ENCODE data around the gene ABCA13. TPM values are rescaled to one million over a fixed set of nuclear protein-coding genes. Genes with fewer than 3 reads are reported as not detected.

Gene ABCA13
- total and polyA plus RNA-seq, 3 experiments from 2014 or later = not detected

DNA sequence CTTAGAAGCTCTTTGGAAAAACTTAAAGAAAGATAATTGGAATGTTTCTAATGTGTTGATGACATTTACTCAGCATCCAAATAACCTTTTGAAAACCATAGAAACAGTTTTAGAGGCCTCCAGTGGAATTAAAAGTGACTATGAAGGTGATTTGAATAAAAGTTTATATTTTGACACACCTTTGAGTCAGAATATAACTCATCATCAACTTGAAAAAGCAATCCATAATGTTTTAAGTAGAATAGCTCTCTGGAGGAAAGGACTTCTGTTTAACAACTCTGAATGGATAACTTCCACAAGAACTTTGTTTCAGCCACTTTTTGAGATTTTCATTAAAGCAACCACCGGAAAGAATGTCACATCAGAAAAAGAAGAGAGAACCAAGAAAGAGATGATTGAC is 108.2 kb downstream of the ABCA13 start:
- H3K27ac ChIP-seq (ENCODE audit: low read depth, low read length) = no peak overlapping the region
- Mint-ChIP-seq H3K9me3 (peaks cover 0 to 6% (median 0%) of the 10 kb centered on the region in 5 donors), H3K4me3 (no peak overlapping the region), H3K27ac (no peak overlapping the region), H3K27me3 (peaks cover 7 to 15% of the 10 kb centered on the region in 2 donors), H3K4me1 (no peaks in the 10 kb centered on the region), H3K36me3 (no peaks in the 10 kb centered on the region)
- H3K4me1 ChIP-seq (ENCODE audit: insufficient read depth, low read length) = no peaks in the 10 kb centered on the region
- H3K27me3 ChIP-seq (ENCODE audit: insufficient read depth, low read length, poor library complexity, severe bottlenecking) = no peaks in the 10 kb centered on the region
- H3K36me3 ChIP-seq (ENCODE audit: insufficient read depth, low read length) = no peaks in the 10 kb centered on the region
- DNase-seq = no peak
- H3K9me3 ChIP-seq (ENCODE audit: low read length) = no peaks in the 10 kb centered on the region
- ChIA-PET CTCF (no interaction called here), POLR2A (no interaction called here)
- no peak overlapping the region for H3K4me3 ChIP-seq (ENCODE audit: low read length)

DNA sequence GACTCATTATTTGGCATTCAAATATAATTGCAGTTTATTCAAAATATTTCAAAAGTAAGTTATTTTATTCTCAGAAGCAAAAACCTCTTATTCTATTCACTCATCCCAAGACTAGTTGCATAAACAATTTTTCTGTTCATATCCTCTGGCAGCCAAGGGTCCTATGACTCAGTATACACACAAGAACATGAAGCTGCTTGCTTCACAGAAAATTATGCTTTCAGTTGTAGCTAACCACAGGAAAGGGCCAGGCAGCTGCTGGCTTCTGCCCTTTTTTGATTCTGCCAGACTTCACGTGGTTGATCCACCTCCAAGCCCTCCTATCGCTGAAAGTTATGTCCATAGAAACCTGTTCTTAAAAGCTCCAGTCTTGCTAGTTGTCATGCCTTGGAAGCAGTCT is 108.8 kb downstream of the ABCA13 start:
- Mint-ChIP-seq H3K36me3 (no peaks in the 10 kb centered on the region), H3K27ac (no peak overlapping the region), H3K9me3 (peaks cover 0 to 6% (median 0%) of the 10 kb centered on the region in 5 donors), H3K27me3 (peaks cover 9 to 17% of the 10 kb centered on the region in 2 donors), H3K4me1 (no peaks in the 10 kb centered on the region), H3K4me3 (no peak overlapping the region)
- CTCF ChIA-PET = no interaction called here
- no peak for DNase-seq
- no peak overlapping the region for H3K4me3 ChIP-seq (ENCODE audit: low read length)
- POLR2A ChIA-PET = no interaction called here
- no peaks in the 10 kb centered on the region for H3K4me1 ChIP-seq (ENCODE audit: insufficient read depth, low read length)
- no peaks in the 10 kb centered on the region for H3K36me3 ChIP-seq (ENCODE audit: insufficient read depth, low read length)
- no peaks in the 10 kb centered on the region for H3K27me3 ChIP-seq (ENCODE audit: insufficient read depth, low read length, poor library complexity, severe bottlenecking)
- no peak overlapping the region for H3K27ac ChIP-seq (ENCODE audit: low read depth, low read length)
- H3K9me3 ChIP-seq (ENCODE audit: low read length) = no peaks in the 10 kb centered on the region

DNA sequence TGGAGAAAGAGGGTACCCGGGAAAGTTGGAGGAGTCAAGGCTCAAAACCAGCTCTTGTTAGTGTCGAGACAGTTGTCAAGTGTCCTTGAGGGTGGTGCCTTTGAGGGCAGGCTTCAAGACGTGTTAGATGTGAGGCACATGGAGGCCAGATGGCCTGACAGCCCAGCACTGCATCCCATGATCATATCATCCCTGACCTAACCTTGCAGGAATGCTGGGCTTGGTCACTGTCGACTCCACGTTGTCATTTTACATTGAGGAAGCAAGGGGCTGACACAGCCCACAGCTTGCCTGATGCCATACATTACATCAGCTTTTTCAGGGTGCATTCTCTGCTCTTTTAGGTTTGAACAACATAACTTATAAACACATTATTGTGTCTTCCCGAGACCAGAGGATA is 114.1 kb downstream of the ABCA13 start:
- Mint-ChIP-seq H3K27ac (no peak overlapping the region), H3K9me3 (peaks cover 0 to 6% (median 0%) of the 10 kb centered on the region in 5 donors), H3K4me1 (no peaks in the 10 kb centered on the region), H3K4me3 (no peak overlapping the region), H3K27me3 (peaks cover 11 to 20% of the 10 kb centered on the region in 2 donors), H3K36me3 (no peaks in the 10 kb centered on the region)
- no peak for DNase-seq
- ChIA-PET POLR2A (no interaction called here), CTCF (no interaction called here)
- no peaks in the 10 kb centered on the region for H3K36me3 ChIP-seq (ENCODE audit: insufficient read depth, low read length)
- H3K9me3 ChIP-seq (ENCODE audit: low read length) = no peaks in the 10 kb centered on the region
- no peak overlapping the region for H3K27ac ChIP-seq (ENCODE audit: low read depth, low read length)
- no peaks in the 10 kb centered on the region for H3K4me1 ChIP-seq (ENCODE audit: insufficient read depth, low read length)
- H3K4me3 ChIP-seq (ENCODE audit: low read length) = no peak overlapping the region
- no peaks in the 10 kb centered on the region for H3K27me3 ChIP-seq (ENCODE audit: insufficient read depth, low read length, poor library complexity, severe bottlenecking)

DNA sequence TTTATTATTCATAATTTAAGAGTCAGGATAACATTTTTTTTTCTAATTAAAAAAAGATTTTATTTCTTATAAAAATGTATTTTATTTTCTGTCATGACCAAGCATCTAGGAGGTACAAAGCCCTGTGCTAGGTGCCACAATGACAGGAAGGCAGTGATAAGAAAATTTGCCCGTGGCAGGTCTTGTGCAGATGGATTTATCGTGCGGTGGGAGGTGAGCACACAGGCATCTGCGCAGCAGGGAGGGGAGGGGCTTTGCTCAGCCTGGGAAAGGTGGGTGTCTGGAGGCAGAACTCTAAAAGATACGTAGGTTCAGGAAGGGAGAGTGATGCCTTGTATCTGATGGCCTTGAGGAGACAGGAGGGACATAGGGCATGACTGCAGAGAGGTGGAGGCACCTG is 115.6 kb downstream of the ABCA13 start:
- no peak overlapping the region for H3K4me3 ChIP-seq (ENCODE audit: low read length)
- H3K9me3 ChIP-seq (ENCODE audit: low read length) = no peaks in the 10 kb centered on the region
- ChIA-PET CTCF (no interaction called here), POLR2A (no interaction called here)
- no peaks in the 10 kb centered on the region for H3K4me1 Mint-ChIP-seq
- no peak overlapping the region for H3K27ac Mint-ChIP-seq
- no peak overlapping the region for H3K27ac ChIP-seq (ENCODE audit: low read depth, low read length)
- no peak overlapping the region for H3K4me3 Mint-ChIP-seq
- no peaks in the 10 kb centered on the region for H3K36me3 Mint-ChIP-seq
- H3K9me3 Mint-ChIP-seq = peaks cover 0 to 4% (median 0%) of the 10 kb centered on the region in 5 donors
- peaks cover 10 to 22% of the 10 kb centered on the region in 2 donors for H3K27me3 Mint-ChIP-seq
- no peaks in the 10 kb centered on the region for H3K4me1 ChIP-seq (ENCODE audit: insufficient read depth, low read length)
- no peak for DNase-seq
- H3K27me3 ChIP-seq (ENCODE audit: insufficient read depth, low read length, poor library complexity, severe bottlenecking) = no peaks in the 10 kb centered on the region
- no peaks in the 10 kb centered on the region for H3K36me3 ChIP-seq (ENCODE audit: insufficient read depth, low read length)

GRCh38 chr7:48289656-48290055 is 118.4 kb downstream of the ABCA13 start:
- Histone ChIP-seq H3K4me1 (ENCODE audit: insufficient read depth, low read length) (no peaks in the 10 kb centered on the region), H3K27ac (ENCODE audit: low read depth, low read length) (no peak overlapping the region), H3K36me3 (ENCODE audit: insufficient read depth, low read length) (no peaks in the 10 kb centered on the region), H3K4me3 (ENCODE audit: low read length) (no peak overlapping the region), H3K27me3 (ENCODE audit: insufficient read depth, low read length, poor library complexity, severe bottlenecking) (no peaks in the 10 kb centered on the region), H3K9me3 (ENCODE audit: low read length) (no peaks in the 10 kb centered on the region)
- ChIA-PET CTCF (no interaction called here), POLR2A (no interaction called here)
- Mint-ChIP-seq H3K9me3 (no peaks in the 10 kb centered on the region), H3K27ac (no peak overlapping the region), H3K27me3 (peaks cover 12 to 17% of the 10 kb centered on the region in 2 donors), H3K4me1 (no peaks in the 10 kb centered on the region), H3K36me3 (no peaks in the 10 kb centered on the region), H3K4me3 (no peak overlapping the region)
- no peak for DNase-seq

DNA sequence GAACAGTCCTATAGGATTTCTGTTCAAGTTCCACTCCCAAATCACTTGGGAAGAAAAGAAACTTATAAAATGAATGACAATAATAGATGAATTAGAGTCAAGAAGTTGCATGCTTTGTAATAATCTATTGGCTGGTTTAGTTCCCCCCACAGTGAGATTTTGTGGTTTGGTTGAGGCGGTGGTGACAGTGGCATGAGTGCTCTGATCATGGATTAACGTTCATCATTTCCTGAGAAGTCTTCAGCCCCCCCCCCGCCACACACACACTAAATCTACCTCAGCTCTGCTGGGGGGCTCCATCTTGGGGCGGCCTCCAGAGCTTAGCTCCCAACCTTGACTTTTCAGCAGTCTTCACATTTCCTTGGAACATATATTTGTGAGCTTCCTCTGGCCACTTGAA is 121.7 kb downstream of the ABCA13 start:
- peaks cover 4 to 6% of the 10 kb centered on the region in 2 donors for H3K27me3 Mint-ChIP-seq
- Histone ChIP-seq H3K36me3 (ENCODE audit: insufficient read depth, low read length) (no peaks in the 10 kb centered on the region), H3K9me3 (ENCODE audit: low read length) (no peaks in the 10 kb centered on the region), H3K4me1 (ENCODE audit: insufficient read depth, low read length) (no peaks in the 10 kb centered on the region), H3K4me3 (ENCODE audit: low read length) (no peak overlapping the region), H3K27me3 (ENCODE audit: insufficient read depth, low read length, poor library complexity, severe bottlenecking) (no peaks in the 10 kb centered on the region), H3K27ac (ENCODE audit: low read depth, low read length) (no peak overlapping the region)
- DNase-seq = no peak
- no peak overlapping the region for H3K27ac Mint-ChIP-seq
- H3K9me3 Mint-ChIP-seq = no peaks in the 10 kb centered on the region
- H3K4me1 Mint-ChIP-seq = no peaks in the 10 kb centered on the region
- H3K4me3 Mint-ChIP-seq = no peak overlapping the region
- no peaks in the 10 kb centered on the region for H3K36me3 Mint-ChIP-seq
- ChIA-PET POLR2A (no interaction called here), CTCF (no interaction called here)

GRCh38 chr7:48295296-48295971 is 124.2 kb downstream of the ABCA13 start:
- Mint-ChIP-seq H3K27ac (no peak overlapping the region), H3K27me3 (peaks cover 4 to 6% of the 10 kb centered on the region in 2 donors), H3K4me1 (no peaks in the 10 kb centered on the region), H3K4me3 (no peak overlapping the region), H3K9me3 (no peaks in the 10 kb centered on the region), H3K36me3 (no peaks in the 10 kb centered on the region)
- no peaks in the 10 kb centered on the region for H3K36me3 ChIP-seq (ENCODE audit: insufficient read depth, low read length)
- no peaks in the 10 kb centered on the region for H3K9me3 ChIP-seq (ENCODE audit: low read length)
- H3K27ac ChIP-seq (ENCODE audit: low read depth, low read length) = no peak overlapping the region
- no peak overlapping the region for H3K4me3 ChIP-seq (ENCODE audit: low read length)
- H3K4me1 ChIP-seq (ENCODE audit: insufficient read depth, low read length) = no peaks in the 10 kb centered on the region
- POLR2A ChIA-PET = no interaction called here
- DNase-seq = no peak
- CTCF ChIA-PET = no interaction called here
- H3K27me3 ChIP-seq (ENCODE audit: insufficient read depth, low read length, poor library complexity, severe bottlenecking) = no peaks in the 10 kb centered on the region

DNA sequence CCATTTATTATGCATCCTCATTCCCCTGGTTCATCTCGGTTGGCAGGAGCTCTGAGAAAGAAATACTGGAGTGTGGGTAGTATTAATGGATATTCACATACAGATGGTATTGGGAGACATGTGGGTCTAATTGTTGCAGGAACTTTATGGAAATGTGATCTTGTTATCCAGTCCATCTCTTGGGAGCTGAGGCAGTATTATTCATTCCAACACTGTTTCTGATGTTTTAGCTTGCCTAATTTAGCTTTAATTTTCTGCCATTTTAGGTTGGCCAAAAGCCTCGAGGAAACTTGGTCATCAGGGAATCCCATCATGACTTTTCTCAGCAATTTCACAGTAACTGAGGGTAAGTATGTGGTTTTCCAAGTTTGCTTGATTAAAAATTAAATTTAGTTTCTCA is 125.7 kb downstream of the ABCA13 start:
- no peak overlapping the region for H3K27ac ChIP-seq (ENCODE audit: low read depth, low read length)
- Mint-ChIP-seq H3K4me3 (no peak overlapping the region), H3K9me3 (no peaks in the 10 kb centered on the region), H3K27ac (no peak overlapping the region), H3K36me3 (no peaks in the 10 kb centered on the region), H3K4me1 (no peaks in the 10 kb centered on the region), H3K27me3 (peaks cover 1 to 5% of the 10 kb centered on the region in 2 donors)
- DNase-seq = no peak
- H3K36me3 ChIP-seq (ENCODE audit: insufficient read depth, low read length) = no peaks in the 10 kb centered on the region
- ChIA-PET POLR2A (no interaction called here), CTCF (no interaction called here)
- no peak overlapping the region for H3K4me3 ChIP-seq (ENCODE audit: low read length)
- H3K9me3 ChIP-seq (ENCODE audit: low read length) = no peaks in the 10 kb centered on the region
- no peaks in the 10 kb centered on the region for H3K27me3 ChIP-seq (ENCODE audit: insufficient read depth, low read length, poor library complexity, severe bottlenecking)
- no peaks in the 10 kb centered on the region for H3K4me1 ChIP-seq (ENCODE audit: insufficient read depth, low read length)

Measured in CD8-positive, alpha-beta memory T cell (primary cell).